Astrocyte (in vitro differentiated cells and primary cell): Measurements from ENCODE around the gene SAMD14. TPM values are rescaled to one million over a fixed set of nuclear protein-coding genes. Genes with fewer than 3 reads are reported as not detected.

Experiments
- DNase-seq: peaks from one replicate; pipeline ENCODE4 v3.0.0-alpha.2; 2010; ENCODE audit warnings: low read depth
- FAIRE-seq: peaks from 2 replicates; lab custom pipeline; 2011; peaks lifted over from hg19 to GRCh38; lab: Jason Lieb, UNC
- H2AFZ ChIP-seq: 2 replicates; pipeline ENCODE4 v1.6.0; 2012; ENCODE audit warnings: low read depth, low read length, inconsistent platforms
- H3K27ac ChIP-seq: 2 replicates; pipeline ENCODE4 v1.5.1; 2011; ENCODE audit warnings: low read depth, low read length, inconsistent platforms
- H3K27me3 ChIP-seq: 2 replicates; pipeline ENCODE4 v1.6.0; 2011; ENCODE audit warnings: low read length, inconsistent platforms; ENCODE audit not compliant: insufficient read depth
- H3K36me3 ChIP-seq: 2 replicates; pipeline ENCODE4 v1.5.1; 2011; ENCODE audit warnings: low read length, inconsistent platforms; ENCODE audit not compliant: insufficient read depth
- H3K4me1 ChIP-seq: 2 replicates; pipeline ENCODE4 v1.5.1; 2011; ENCODE audit warnings: low read length, inconsistent platforms; ENCODE audit not compliant: insufficient read depth
- H3K4me2 ChIP-seq: 2 replicates; pipeline ENCODE4 v1.6.0; 2012; ENCODE audit warnings: low read length, inconsistent platforms
- H3K4me3 ChIP-seq: 2 replicates; pipeline ENCODE4 v1.5.1; 2011; ENCODE audit warnings: low read depth, mild to moderate bottlenecking, low read length, inconsistent platforms; ENCODE audit not compliant: insufficient read depth
- H3K79me2 ChIP-seq: 2 replicates; pipeline ENCODE4 v1.6.0; 2012; ENCODE audit warnings: mild to moderate bottlenecking, low read length, inconsistent platforms; ENCODE audit not compliant: insufficient read depth
- H3K9ac ChIP-seq: 2 replicates; pipeline ENCODE4 v1.6.0; 2012; ENCODE audit warnings: mild to moderate bottlenecking, low read length, inconsistent platforms
- H3K9me3 ChIP-seq: 2 replicates; pipeline ENCODE4 v1.5.1; 2012; ENCODE audit warnings: low read depth, mild to moderate bottlenecking, low read length, inconsistent platforms; ENCODE audit not compliant: insufficient read depth
- H4K20me1 ChIP-seq: 2 replicates; pipeline ENCODE4 v1.6.0; 2012; ENCODE audit warnings: low read length, inconsistent platforms; ENCODE audit not compliant: insufficient read depth
- H3K27ac Mint-ChIP-seq: one replicate; pipeline ENCODE4 v1.8.0; 2021; ENCODE audit warnings: mild to moderate bottlenecking, mixed read lengths; ENCODE audit not compliant: unreplicated experiment
- H3K27me3 Mint-ChIP-seq: one replicate; pipeline ENCODE4 v1.8.0; 2021; ENCODE audit warnings: low read depth, mixed read lengths; ENCODE audit not compliant: unreplicated experiment
- H3K36me3 Mint-ChIP-seq: one replicate; pipeline ENCODE4 v1.8.0; 2021; ENCODE audit warnings: low read depth, mixed read lengths; ENCODE audit not compliant: unreplicated experiment
- H3K4me1 Mint-ChIP-seq: one replicate; pipeline ENCODE4 v1.8.0; 2021; ENCODE audit warnings: low read depth, mixed read lengths; ENCODE audit not compliant: unreplicated experiment
- H3K4me3 Mint-ChIP-seq: one replicate; pipeline ENCODE4 v1.8.0; 2021; ENCODE audit warnings: mild to moderate bottlenecking, moderate library complexity, mixed read lengths; ENCODE audit not compliant: unreplicated experiment
- H3K9me3 Mint-ChIP-seq: one replicate; pipeline ENCODE4 v1.8.0; 2021; ENCODE audit warnings: mild to moderate bottlenecking, mixed read lengths; ENCODE audit not compliant: unreplicated experiment
- EZH2 ChIP-seq: IDR thresholded peaks from 2 replicates; pipeline ENCODE4 v1.6.1; 2012; ENCODE audit warnings: mild to moderate bottlenecking, low read length, inconsistent platforms; ENCODE audit not compliant: insufficient read depth
- total RNA-seq: library from RNA; stranded (reverse); gene quantifications from 2 replicates; pipeline ENCODE4 v1.2.1, GENCODE V29; 2021
- TF ChIP-seq, protein P1 (sequence below): IDR thresholded peaks from 2 replicates; pipeline ENCODE4 v1.5.1; 2011; ENCODE audit warnings: low read depth, mild to moderate bottlenecking, inconsistent platforms, low read length, moderate library complexity; ENCODE audit not compliant: insufficient read depth

SAMD14 gene
- total RNA-seq, 1 donor from 2014 or later = 10.8 TPM

GRCh38 chr17:50101346-50102163 is 28.4 kb downstream of the SAMD14 start:
- DNase-seq = no peak
- no peak overlapping the region for H3K4me3 Mint-ChIP-seq
- no peak for FAIRE-seq
- Histone ChIP-seq H3K4me1 (peaks cover 14% of the 10 kb centered on the region), H3K36me3 (no peaks in the 10 kb centered on the region), H3K9me3 (no peaks in the 10 kb centered on the region), H3K27ac (no peak overlapping the region), H3K79me2 (no peaks in the 10 kb centered on the region), H3K4me3 (no peak overlapping the region), H3K9ac (no peak overlapping the region), H3K27me3 (no peaks in the 10 kb centered on the region), H3K4me2 (no peak overlapping the region), H2AFZ (no peak overlapping the region), H4K20me1 (peaks cover 36% of the 10 kb centered on the region)
- peaks cover 3% of the 10 kb centered on the region for H3K27me3 Mint-ChIP-seq
- no peak for TF ChIP-seq EZH2
- TF ChIP-seq, protein P1, sequence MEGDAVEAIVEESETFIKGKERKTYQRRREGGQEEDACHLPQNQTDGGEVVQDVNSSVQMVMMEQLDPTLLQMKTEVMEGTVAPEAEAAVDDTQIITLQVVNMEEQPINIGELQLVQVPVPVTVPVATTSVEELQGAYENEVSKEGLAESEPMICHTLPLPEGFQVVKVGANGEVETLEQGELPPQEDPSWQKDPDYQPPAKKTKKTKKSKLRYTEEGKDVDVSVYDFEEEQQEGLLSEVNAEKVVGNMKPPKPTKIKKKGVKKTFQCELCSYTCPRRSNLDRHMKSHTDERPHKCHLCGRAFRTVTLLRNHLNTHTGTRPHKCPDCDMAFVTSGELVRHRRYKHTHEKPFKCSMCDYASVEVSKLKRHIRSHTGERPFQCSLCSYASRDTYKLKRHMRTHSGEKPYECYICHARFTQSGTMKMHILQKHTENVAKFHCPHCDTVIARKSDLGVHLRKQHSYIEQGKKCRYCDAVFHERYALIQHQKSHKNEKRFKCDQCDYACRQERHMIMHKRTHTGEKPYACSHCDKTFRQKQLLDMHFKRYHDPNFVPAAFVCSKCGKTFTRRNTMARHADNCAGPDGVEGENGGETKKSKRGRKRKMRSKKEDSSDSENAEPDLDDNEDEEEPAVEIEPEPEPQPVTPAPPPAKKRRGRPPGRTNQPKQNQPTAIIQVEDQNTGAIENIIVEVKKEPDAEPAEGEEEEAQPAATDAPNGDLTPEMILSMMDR = no peak
- peaks cover 14% of the 10 kb centered on the region for H3K36me3 Mint-ChIP-seq
- no peaks in the 10 kb centered on the region for H3K9me3 Mint-ChIP-seq
- H3K27ac Mint-ChIP-seq = no peak overlapping the region
- H3K4me1 Mint-ChIP-seq = peaks cover 14% of the 10 kb centered on the region

DNA sequence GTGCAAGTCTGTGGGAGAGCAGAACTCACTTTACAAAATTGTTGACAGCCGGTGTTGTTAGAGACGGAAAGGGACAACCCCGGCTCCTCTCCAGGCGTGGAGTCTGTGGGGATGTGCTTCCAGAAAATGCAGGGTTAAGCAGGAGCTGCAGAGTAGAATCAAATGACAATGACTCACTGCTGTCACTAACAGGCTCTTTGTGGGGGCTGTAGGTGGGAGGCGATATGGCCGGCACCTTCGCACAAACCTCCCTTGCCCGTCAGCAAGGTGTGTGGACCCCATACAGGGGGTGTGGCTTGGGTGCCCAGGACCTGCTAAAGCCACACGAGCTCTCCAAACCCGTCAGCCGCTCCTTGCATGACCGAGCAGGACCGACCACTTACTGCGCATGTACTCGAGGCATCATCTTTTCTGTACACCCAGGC is 29.0 kb downstream of the SAMD14 start:
- Mint-ChIP-seq H3K27me3 (peaks cover 3% of the 10 kb centered on the region), H3K27ac (peak overlapping the region; percentile 47), H3K36me3 (peaks cover 11% of the 10 kb centered on the region), H3K4me1 (peaks cover 14% of the 10 kb centered on the region), H3K4me3 (peak overlapping the region; percentile 6), H3K9me3 (no peaks in the 10 kb centered on the region)
- Histone ChIP-seq H3K4me3 (no peak overlapping the region), H2AFZ (no peak overlapping the region), H3K4me1 (peaks cover 15% of the 10 kb centered on the region), H4K20me1 (peaks cover 36% of the 10 kb centered on the region), H3K9me3 (no peaks in the 10 kb centered on the region), H3K9ac (no peak overlapping the region), H3K36me3 (no peaks in the 10 kb centered on the region), H3K79me2 (peaks cover 2% of the 10 kb centered on the region), H3K4me2 (no peak overlapping the region), H3K27ac (no peak overlapping the region), H3K27me3 (no peaks in the 10 kb centered on the region)
- peak; percentile 55 for FAIRE-seq
- DNase-seq = no peak
- no peak for TF ChIP-seq EZH2

DNA sequence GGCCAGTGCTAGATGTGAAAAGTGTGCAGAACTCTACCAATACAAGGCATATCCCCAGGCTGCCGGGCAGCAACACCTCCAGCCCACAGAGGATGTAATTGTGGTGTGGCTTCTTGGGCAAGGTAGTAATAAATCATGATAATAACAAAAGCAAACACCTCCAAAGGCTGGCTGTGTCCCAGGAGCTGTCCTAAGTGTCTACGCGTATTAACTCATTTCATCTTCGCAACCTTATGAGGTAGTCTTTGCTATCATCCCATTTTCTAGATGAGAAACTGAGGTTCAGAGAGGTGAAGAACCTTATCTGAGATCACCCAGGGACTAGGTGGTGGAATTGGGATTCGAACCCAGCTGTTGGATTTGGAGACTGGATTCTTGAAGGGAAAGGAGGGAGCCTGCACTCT is 29.5 kb downstream of the SAMD14 start:
- TF ChIP-seq, protein P1 = no peak
- no peak for TF ChIP-seq EZH2
- H4K20me1 ChIP-seq = peaks cover 36% of the 10 kb centered on the region
- peaks cover 5% of the 10 kb centered on the region for H3K79me2 ChIP-seq
- H3K9me3 Mint-ChIP-seq = no peaks in the 10 kb centered on the region
- H3K36me3 Mint-ChIP-seq = peaks cover 9% of the 10 kb centered on the region
- H3K27ac ChIP-seq = no peak overlapping the region
- H3K27ac Mint-ChIP-seq = peak overlapping the region; percentile 47
- H3K27me3 Mint-ChIP-seq = peaks cover 3% of the 10 kb centered on the region
- peaks cover 14% of the 10 kb centered on the region for H3K4me1 Mint-ChIP-seq
- H3K4me3 ChIP-seq = no peak overlapping the region
- FAIRE-seq = no peak
- DNase-seq = no peak
- peak overlapping the region; percentile 6 for H3K4me3 Mint-ChIP-seq
- no peaks in the 10 kb centered on the region for H3K27me3 ChIP-seq
- no peak overlapping the region for H3K4me2 ChIP-seq
- H2AFZ ChIP-seq = no peak overlapping the region
- H3K9ac ChIP-seq = no peak overlapping the region
- no peaks in the 10 kb centered on the region for H3K36me3 ChIP-seq
- H3K4me1 ChIP-seq = peaks cover 19% of the 10 kb centered on the region
- H3K9me3 ChIP-seq = no peaks in the 10 kb centered on the region
